Lung (tissue), 12 donors: ENCODE data around the gene TMEM150B. TPM values are rescaled to one million over a fixed set of nuclear protein-coding genes. Genes with fewer than 3 reads are reported as not detected.
"Not testable (repeated sequence)": the region's sequence is repeated elsewhere in the genome, so short reads cannot be mapped to it uniquely, and the experiment has no call there.

Source experiments
- ATAC-seq: fragments of 200-7000 bp; cut with Tn5 transposase; one replicate; pipeline ENCODE4 v1.9.1; 2020; ENCODE audit warnings: moderate number of reproducible peaks; ENCODE audit not compliant: insufficient read depth, low FRiP score
- DNase-seq, 3 donors: peaks; one replicate each; pipeline ENCODE4 v3.0.0-alpha.2; 2013 to 2017
- H3K27ac ChIP-seq, 2 donors: one replicate each; pipeline ENCODE4 v1.5.1; 2013; ENCODE audit warnings: mild to moderate bottlenecking in 2 of 2, moderate library complexity in 2 of 2, control low read depth in 1 of 2, inconsistent platforms in 1 of 2, low read depth in 1 of 2, low read length in 1 of 2
- H3K27me3 ChIP-seq, 3 donors: one replicate each; pipeline ENCODE4 v1.5.1; 2013; ENCODE audit warnings: low read length in 2 of 3; ENCODE audit not compliant: control insufficient read depth in 3 of 3, insufficient read depth in 3 of 3
- H3K36me3 ChIP-seq, 4 donors: one replicate each; pipeline ENCODE4 v1.5.1; 2013; ENCODE audit warnings: low read length in 4 of 4, mild to moderate bottlenecking in 1 of 4, moderate library complexity in 1 of 4; ENCODE audit not compliant: control insufficient read depth in 4 of 4, insufficient read depth in 4 of 4
- H3K4me1 ChIP-seq, 5 donors: one replicate each; pipeline ENCODE4 v1.5.1; 2013; ENCODE audit warnings: low read length in 5 of 5, mild to moderate bottlenecking in 2 of 5, moderate library complexity in 1 of 5; ENCODE audit not compliant: control insufficient read depth in 5 of 5, insufficient read depth in 5 of 5
- H3K4me3 ChIP-seq: one replicate; pipeline ENCODE4 v1.5.1; 2013; ENCODE audit warnings: mild to moderate bottlenecking, control low read depth, moderate library complexity
- H3K9ac ChIP-seq, 2 donors: one replicate each; pipeline ENCODE4 v1.5.1; 2013; ENCODE audit warnings: low read length in 2 of 2, control low read depth in 1 of 2; ENCODE audit not compliant: insufficient read depth in 1 of 2
- H3K9me3 ChIP-seq, 4 donors: one replicate each; pipeline ENCODE4 v1.5.1; 2013; ENCODE audit warnings: low read length in 3 of 4, mild to moderate bottlenecking in 1 of 4, moderate library complexity in 1 of 4; ENCODE audit not compliant: control insufficient read depth in 4 of 4, insufficient read depth in 3 of 4
- CTCF ChIP-seq: IDR thresholded peaks from 2 replicates; pipeline ENCODE4 v1.5.1; 2012; ENCODE audit warnings: mild to moderate bottlenecking; ENCODE audit errors: control extremely low read depth, extremely low read depth
- WGBS, 2 donors: extraction: QIAGEN DNeasy Blood & Tissue Kit; methylation state at CpG; one replicate each; pipeline ENCODE4 v1.1.7; 2013; 5-methylcytosine and 5-hydroxymethylcytosine counted together
- polyA plus RNA-seq, 2 donors: library from polyadenylated mRNA; stranded (reverse); fragments of 200-250 nt; gene quantifications; one replicate each; pipeline ENCODE4 v1.2.1, GENCODE V29; 2013
- total RNA-seq, 2 donors: library from RNA; depleted of rRNA in 1 of 2; stranded (reverse); fragments of >200 nt in 1 of 2; gene quantifications; one replicate each; pipeline ENCODE4 v1.2.1, GENCODE V29; 2014 to 2021
- donor health status: control.
- donor health status: control.
- donor health status: Bipolar disorder and iron deficiency.
- donor health status: healthy.
- donor health status: DM: yes; HTN: yes; CAD: no.

The TMEM150B gene
- total and polyA plus RNA-seq, 4 donors: 2.3 to 23.0 (median 17.0) TPM

- Histone ChIP-seq H3K27ac (peak within 1 kb of the TSS; percentile 91 to 94), H3K27me3 (no peaks in the 10 kb centered on the region), H3K4me3 (peak within 1 kb of the TSS; percentile 50), H3K9me3 (no peaks in the 10 kb centered on the region), H3K9ac (peak within 1 kb of the TSS; percentile 94 to 98), H3K36me3 (peaks cover 0 to 17% (median 6%) of the 10 kb centered on the region in 4 donors), H3K4me1 (peaks cover 6 to 23% (median 9%) of the 10 kb centered on the region in 5 donors)
- ATAC-seq (peak; percentile 94), DNase-seq (peak; percentile 100)
- 0 to 1% methylated on average over 63 of the region's 63 CpGs for WGBS, 2 donors
- no peak for TF ChIP-seq CTCF
Observed at GRCh38 chr19:55339105-55339888, 14.2 kb upstream of the TMEM150B start, which contains the start of gene KMT5C. Gene KMT5C, plus strand, starts transcription at chr19:55339876. Its CDS starts 2,061 bp downstream, at chr19:55341937.

GRCh38 chr19:55336101-55336500, 11.0 kb upstream of the TMEM150B start:
- WGBS, 2 donors: 81 to 84% methylated on average over 7 of the region's 7 CpGs

GRCh38 chr19:55333870-55334269, 8.7 kb upstream of the TMEM150B start:
- Histone ChIP-seq H3K4me1 (peaks cover 0 to 5% (median 3%) of the 10 kb centered on the region in 5 donors), H3K27me3 (peaks cover 0 to 4% (median 0%) of the 10 kb centered on the region in 3 donors), H3K9ac (no peak overlapping the region), H3K4me3 (no peak overlapping the region), H3K9me3 (no peaks in the 10 kb centered on the region), H3K36me3 (no peaks in the 10 kb centered on the region), H3K27ac (no peak overlapping the region)
- ATAC-seq (no peak), DNase-seq (no peak)
- WGBS, 2 donors: 74 to 90% methylated on average over 11 of the region's 11 CpGs
- TF ChIP-seq CTCF: no peak

More at GRCh38 chr19:55336101-55336500, 11.0 kb upstream of the TMEM150B start:
- no peak overlapping the region for H3K27ac ChIP-seq
- peaks cover 0 to 4% (median 0%) of the 10 kb centered on the region in 3 donors for H3K27me3 ChIP-seq
- H3K4me3 ChIP-seq: no peak overlapping the region
- peaks cover 0 to 16% (median 6%) of the 10 kb centered on the region in 5 donors for H3K4me1 ChIP-seq
- H3K9me3 ChIP-seq: no peaks in the 10 kb centered on the region
- H3K9ac ChIP-seq: no peak overlapping the region
- no peaks in the 10 kb centered on the region for H3K36me3 ChIP-seq
- TF ChIP-seq CTCF: no peak
- DNase-seq: no peak
- no peak for ATAC-seq

GRCh38 chr19:55329791-55330190, 4.7 kb upstream of the TMEM150B start:
- not testable (repeated sequence) for ATAC-seq
- 83 to 86% methylated on average over 6 of the region's 6 CpGs for WGBS, 2 donors

GRCh38 chr19:55328774-55329318, 3.7 kb upstream of the TMEM150B start:
- H3K9ac ChIP-seq, H3K4me1 ChIP-seq, H3K36me3 ChIP-seq, H3K27ac ChIP-seq, ATAC-seq, H3K27me3 ChIP-seq, H3K9me3 ChIP-seq, H3K4me3 ChIP-seq, DNase-seq: not testable (repeated sequence)
- WGBS, 2 donors: 84 to 87% methylated on average over 4 of the region's 4 CpGs

More at GRCh38 chr19:55329791-55330190, 4.7 kb upstream of the TMEM150B start:
- not testable (repeated sequence) for H3K27ac ChIP-seq, H3K36me3 ChIP-seq, DNase-seq, H3K4me3 ChIP-seq, H3K9ac ChIP-seq, H3K27me3 ChIP-seq, H3K9me3 ChIP-seq, H3K4me1 ChIP-seq
